Ectodermal cell (in vitro differentiated cells): ENCODE data around the gene AMMECR1L.
"Not testable (repeated sequence)": the region's sequence is repeated elsewhere in the genome, so short reads cannot be mapped to it uniquely, and the experiment has no call there.

Experiments used
- H3K27ac ChIP-seq: 2 replicates; pipeline ENCODE4 v1.7.0; 2013; ENCODE audit warnings: mild to moderate bottlenecking, low read depth, low read length; ENCODE audit not compliant: insufficient read depth, poor library complexity, severe bottlenecking
- H3K27me3 ChIP-seq: 2 replicates; pipeline ENCODE4 v1.7.0; 2013; ENCODE audit warnings: mild to moderate bottlenecking, low read length; ENCODE audit not compliant: insufficient read depth, control insufficient read depth, poor library complexity, severe bottlenecking
- H3K36me3 ChIP-seq: one replicate; pipeline ENCODE4 v1.7.0; 2013; ENCODE audit warnings: low read length; ENCODE audit not compliant: control insufficient read depth, insufficient read depth
- H3K4me1 ChIP-seq: one replicate; pipeline ENCODE4 v1.7.0; 2013; ENCODE audit warnings: low read length; ENCODE audit not compliant: control insufficient read depth, insufficient read depth
- H3K4me3 ChIP-seq: 2 replicates; pipeline ENCODE4 v1.7.0; 2013; ENCODE audit warnings: low read depth, low read length, control low read depth; ENCODE audit not compliant: insufficient read depth
- H3K9me3 ChIP-seq: 2 replicates; pipeline ENCODE4 v1.7.0; 2013; ENCODE audit warnings: mild to moderate bottlenecking, low read length, moderate library complexity; ENCODE audit not compliant: control insufficient read depth
- WGBS, 2 experiments: methylation state at CpG; one replicate each; pipeline ENCODE4 v1.1.7; 2013; ENCODE audit warnings: missing lambda C conversion rate in 2 of 2; 5-methylcytosine and 5-hydroxymethylcytosine counted together

AMMECR1L gene

GRCh38 chr2:127843677-127844076 lies 42.1 kb downstream of the AMMECR1L start:
- Histone ChIP-seq H3K36me3 (peaks cover 22% of the 10 kb centered on the region), H3K4me3 (no peak overlapping the region), H3K27ac (no peak overlapping the region), H3K27me3 (no peaks in the 10 kb centered on the region), H3K9me3 (no peaks in the 10 kb centered on the region), H3K4me1 (no peaks in the 10 kb centered on the region)
- 95 to 96% methylated on average over 6 of the region's 6 CpGs for WGBS, 2 experiments

GRCh38 chr2:127841466-127842178 lies 44.1 kb downstream of the AMMECR1L start:
- H3K4me3 ChIP-seq: no peak overlapping the region
- no peaks in the 10 kb centered on the region for H3K9me3 ChIP-seq
- H3K27ac ChIP-seq: no peak overlapping the region
- no peaks in the 10 kb centered on the region for H3K4me1 ChIP-seq
- WGBS, 2 experiments: 89 to 92% methylated on average over 20 of the region's 20 CpGs
- no peaks in the 10 kb centered on the region for H3K27me3 ChIP-seq
- peaks cover 6% of the 10 kb centered on the region for H3K36me3 ChIP-seq

- Histone ChIP-seq H3K4me3 (no peak overlapping the region), H3K36me3 (peaks cover 3% of the 10 kb centered on the region), H3K4me1 (no peaks in the 10 kb centered on the region), H3K9me3 (no peaks in the 10 kb centered on the region), H3K27ac (no peak overlapping the region), H3K27me3 (no peaks in the 10 kb centered on the region)
- WGBS, 2 experiments: 89 to 90% methylated on average over 4 of the region's 4 CpGs
These were observed 44.9 kb downstream of the AMMECR1L start for GRCh38 chr2:127840893-127841292.

GRCh38 chr2:127834951-127835350 lies 50.8 kb downstream of the AMMECR1L start:
- no peaks in the 10 kb centered on the region for H3K4me1 ChIP-seq
- no peak overlapping the region for H3K27ac ChIP-seq
- no peak overlapping the region for H3K4me3 ChIP-seq
- H3K36me3 ChIP-seq: no peaks in the 10 kb centered on the region
- no peaks in the 10 kb centered on the region for H3K27me3 ChIP-seq
- 89 to 90% methylated on average over 2 to 3 of the region's 3 CpGs for WGBS, 2 experiments
- H3K9me3 ChIP-seq: no peaks in the 10 kb centered on the region

- WGBS, 2 experiments: 35 to 64% methylated on average over 2 to 3 of the region's 5 CpGs
- Histone ChIP-seq H3K36me3 (no peaks in the 10 kb centered on the region), H3K9me3 (no peaks in the 10 kb centered on the region), H3K27ac (no peak overlapping the region), H3K27me3 (no peaks in the 10 kb centered on the region), H3K4me3 (no peak overlapping the region), H3K4me1 (no peaks in the 10 kb centered on the region)
These were observed 55.9 kb downstream of the AMMECR1L start for GRCh38 chr2:127829845-127830246.

- H3K9me3 ChIP-seq, H3K27me3 ChIP-seq, H3K36me3 ChIP-seq, H3K27ac ChIP-seq, H3K4me1 ChIP-seq, H3K4me3 ChIP-seq: not testable (repeated sequence)
- 91 to 95% methylated on average over 2 of the region's 2 CpGs for WGBS, 2 experiments
These were observed 59.0 kb downstream of the AMMECR1L start for GRCh38 chr2:127826708-127827107.

GRCh38 chr2:127826047-127826446 lies 59.7 kb downstream of the AMMECR1L start:
- H3K27me3 ChIP-seq: no peaks in the 10 kb centered on the region
- no peak overlapping the region for H3K27ac ChIP-seq
- no peak overlapping the region for H3K4me3 ChIP-seq
- 95 to 97% methylated on average over 12 of the region's 12 CpGs for WGBS, 2 experiments
- H3K36me3 ChIP-seq: no peaks in the 10 kb centered on the region
- no peaks in the 10 kb centered on the region for H3K4me1 ChIP-seq
- H3K9me3 ChIP-seq: no peaks in the 10 kb centered on the region

GRCh38 chr2:127820080-127820668 lies 65.6 kb downstream of the AMMECR1L start:
- 80 to 84% methylated on average over 6 of the region's 6 CpGs for WGBS, 2 experiments
- H3K27me3 ChIP-seq: no peaks in the 10 kb centered on the region
- no peaks in the 10 kb centered on the region for H3K36me3 ChIP-seq
- no peaks in the 10 kb centered on the region for H3K4me1 ChIP-seq
- no peak overlapping the region for H3K27ac ChIP-seq
- H3K9me3 ChIP-seq: no peaks in the 10 kb centered on the region
- no peak overlapping the region for H3K4me3 ChIP-seq

GRCh38 chr2:127818794-127819425 lies 66.8 kb downstream of the AMMECR1L start:
- no peaks in the 10 kb centered on the region for H3K36me3 ChIP-seq
- H3K4me1 ChIP-seq: no peaks in the 10 kb centered on the region
- no peaks in the 10 kb centered on the region for H3K27me3 ChIP-seq
- H3K9me3 ChIP-seq: no peaks in the 10 kb centered on the region
- H3K4me3 ChIP-seq: no peak overlapping the region
- WGBS, 2 experiments: 91 to 92% methylated on average over 8 of the region's 8 CpGs
- H3K27ac ChIP-seq: no peak overlapping the region

GRCh38 chr2:127818241-127818640 lies 67.5 kb downstream of the AMMECR1L start:
- no peak overlapping the region for H3K4me3 ChIP-seq
- H3K36me3 ChIP-seq: no peaks in the 10 kb centered on the region
- H3K27me3 ChIP-seq: no peaks in the 10 kb centered on the region
- no peaks in the 10 kb centered on the region for H3K9me3 ChIP-seq
- no peak overlapping the region for H3K27ac ChIP-seq
- no peaks in the 10 kb centered on the region for H3K4me1 ChIP-seq
- 81 to 86% methylated on average over 5 of the region's 5 CpGs for WGBS, 2 experiments
